Measurements from ENCODE around the gene CSF3R.
"Not testable (repeated sequence)": the region's sequence is repeated elsewhere in the genome, so short reads cannot be mapped to it uniquely, and the experiment has no call there.

Gene CSF3R

GRCh38 chr1:36506276-36506920, 23.7 kb upstream of the CSF3R start:
- DNase-seq (ENCODE audit: low read depth in 2 of 2): no peak
- TF ChIP-seq, protein P1, sequence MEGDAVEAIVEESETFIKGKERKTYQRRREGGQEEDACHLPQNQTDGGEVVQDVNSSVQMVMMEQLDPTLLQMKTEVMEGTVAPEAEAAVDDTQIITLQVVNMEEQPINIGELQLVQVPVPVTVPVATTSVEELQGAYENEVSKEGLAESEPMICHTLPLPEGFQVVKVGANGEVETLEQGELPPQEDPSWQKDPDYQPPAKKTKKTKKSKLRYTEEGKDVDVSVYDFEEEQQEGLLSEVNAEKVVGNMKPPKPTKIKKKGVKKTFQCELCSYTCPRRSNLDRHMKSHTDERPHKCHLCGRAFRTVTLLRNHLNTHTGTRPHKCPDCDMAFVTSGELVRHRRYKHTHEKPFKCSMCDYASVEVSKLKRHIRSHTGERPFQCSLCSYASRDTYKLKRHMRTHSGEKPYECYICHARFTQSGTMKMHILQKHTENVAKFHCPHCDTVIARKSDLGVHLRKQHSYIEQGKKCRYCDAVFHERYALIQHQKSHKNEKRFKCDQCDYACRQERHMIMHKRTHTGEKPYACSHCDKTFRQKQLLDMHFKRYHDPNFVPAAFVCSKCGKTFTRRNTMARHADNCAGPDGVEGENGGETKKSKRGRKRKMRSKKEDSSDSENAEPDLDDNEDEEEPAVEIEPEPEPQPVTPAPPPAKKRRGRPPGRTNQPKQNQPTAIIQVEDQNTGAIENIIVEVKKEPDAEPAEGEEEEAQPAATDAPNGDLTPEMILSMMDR (IDR thresholded peaks at IDR 0.05; ENCODE audit: low read depth, low read length): no peak
- no peak overlapping the region for H3K4me3 ChIP-seq (replicated peaks in 1 of 2; ENCODE audit: low read depth in 2 of 2, low read length in 2 of 2)

- TF ChIP-seq, protein P1 (IDR thresholded peaks at IDR 0.05; ENCODE audit: low read depth, low read length): no peak
- DNase-seq (ENCODE audit: low read depth in 2 of 2): no peak
- no peak overlapping the region for H3K4me3 ChIP-seq (replicated peaks in 1 of 2; ENCODE audit: low read depth in 2 of 2, low read length in 2 of 2)
Measured at GRCh38 chr1:36503733-36504132, 21.0 kb upstream of the CSF3R start.

DNA sequence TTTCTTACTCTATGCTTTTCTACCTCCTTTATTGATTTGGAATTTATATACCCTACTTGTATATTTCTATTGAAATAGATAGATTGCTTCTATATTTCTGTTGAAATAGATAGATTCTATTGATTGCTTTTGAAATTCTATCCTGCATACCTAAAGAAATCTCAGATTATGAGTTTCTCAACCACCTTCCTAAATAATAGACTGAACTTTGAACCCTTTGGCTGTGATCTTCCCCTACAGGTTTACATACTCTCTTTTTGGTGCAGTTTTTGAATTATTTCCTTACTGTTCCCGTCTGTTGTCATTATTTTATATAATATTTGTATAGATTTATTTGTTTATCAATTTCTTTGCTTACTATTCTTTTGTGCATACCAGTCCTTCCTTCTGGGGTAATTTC, 20.4 kb upstream of the CSF3R start:
- TF ChIP-seq, protein P1 (IDR thresholded peaks at IDR 0.05; ENCODE audit: low read depth, low read length): no peak
- no peak overlapping the region for H3K4me3 ChIP-seq (replicated peaks in 1 of 2; ENCODE audit: low read depth in 2 of 2, low read length in 2 of 2)
- DNase-seq (ENCODE audit: low read depth in 2 of 2): no peak

- H3K4me3 ChIP-seq (replicated peaks in 1 of 2; ENCODE audit: low read depth in 2 of 2, low read length in 2 of 2): no peak overlapping the region
- TF ChIP-seq, protein P1 (IDR thresholded peaks at IDR 0.05; ENCODE audit: low read depth, low read length): no peak
- DNase-seq (ENCODE audit: low read depth in 2 of 2): no peak
Measured at GRCh38 chr1:36502616-36503015, 19.9 kb upstream of the CSF3R start.

GRCh38 chr1:36501911-36502310, 19.2 kb upstream of the CSF3R start:
- not testable (repeated sequence) for DNase-seq (ENCODE audit: low read depth in 2 of 2); H3K4me3 ChIP-seq (replicated peaks in 1 of 2; ENCODE audit: low read depth in 2 of 2, low read length in 2 of 2)

DNA sequence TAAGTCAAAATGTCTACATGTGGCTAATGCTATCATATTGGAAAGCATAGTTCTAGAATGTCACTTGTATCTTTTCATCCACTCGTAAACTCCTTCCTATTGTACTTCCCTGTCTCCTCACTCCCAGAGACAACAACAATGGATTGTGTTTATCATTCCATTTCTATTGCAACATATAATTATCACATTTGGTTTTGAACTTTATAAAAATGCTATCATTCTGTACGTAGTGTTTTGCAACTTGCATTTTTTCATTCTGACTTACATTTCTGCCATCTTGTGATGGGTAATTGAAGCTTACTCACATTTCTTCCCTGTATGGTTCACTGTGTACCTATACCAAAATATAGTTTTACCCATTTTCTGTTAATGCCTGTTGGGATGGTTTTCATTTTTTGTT, 14.5 kb upstream of the CSF3R start:
- no peak overlapping the region for H3K4me3 ChIP-seq (replicated peaks in 1 of 2; ENCODE audit: low read depth in 2 of 2, low read length in 2 of 2)
- TF ChIP-seq, protein P1 (IDR thresholded peaks at IDR 0.05; ENCODE audit: low read depth, low read length): no peak
- DNase-seq (ENCODE audit: low read depth in 2 of 2): peak in 1 of 2 donors; percentile 41

DNA sequence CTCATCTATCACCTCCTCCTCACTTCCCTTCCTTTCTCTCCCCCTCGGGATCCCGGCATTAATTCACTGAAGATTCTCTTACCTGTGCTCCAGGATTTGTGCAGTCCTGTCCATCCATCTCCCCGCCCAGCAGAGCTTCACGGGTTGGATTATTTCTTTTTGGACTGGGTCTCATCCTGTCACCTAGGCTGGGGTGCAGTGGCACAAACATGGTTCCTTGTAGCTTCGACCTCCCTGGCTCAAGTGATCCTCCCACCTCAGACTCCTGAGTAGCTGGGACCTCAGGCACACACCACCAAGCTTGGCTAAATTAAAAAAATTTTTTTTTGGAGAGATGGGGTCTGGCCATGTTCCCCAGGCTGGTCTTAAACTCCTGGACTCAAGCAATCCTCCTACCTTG, 12.3 kb upstream of the CSF3R start:
- H3K4me3 ChIP-seq (replicated peaks in 1 of 2; ENCODE audit: low read depth in 2 of 2, low read length in 2 of 2): no peak overlapping the region
- TF ChIP-seq, protein P1 (IDR thresholded peaks at IDR 0.05; ENCODE audit: low read depth, low read length): no peak
- DNase-seq (ENCODE audit: low read depth in 2 of 2): no peak

All from cardiac fibroblast (primary cell).